Activated T-cell treated with anti-CD3 and anti-CD28 coated beads, Interleukin-2, amount 50 U/mL, for 48 hours (primary cell): Measurements from ENCODE around the gene TRIM48.
"Not testable (repeated sequence)": the region's sequence is repeated elsewhere in the genome, so short reads cannot be mapped to it uniquely, and the experiment has no call there.

Experiments
- DNase-seq, 2 experiments: peaks; one replicate each; pipeline ENCODE4 v3.0.0-alpha.2; 2020

The TRIM48 gene

GRCh38 chr11:55261855-55262254, at the start of gene TRIM48:
Gene TRIM48 (plus strand): TSS chr11:55262155. CDS start chr11:55262268, 113 bp downstream.
- DNase-seq, result not testable (repeated sequence)

GRCh38 chr11:55238316-55238715, 23.6 kb upstream of the TRIM48 start:
- not testable (repeated sequence) for DNase-seq

DNA sequence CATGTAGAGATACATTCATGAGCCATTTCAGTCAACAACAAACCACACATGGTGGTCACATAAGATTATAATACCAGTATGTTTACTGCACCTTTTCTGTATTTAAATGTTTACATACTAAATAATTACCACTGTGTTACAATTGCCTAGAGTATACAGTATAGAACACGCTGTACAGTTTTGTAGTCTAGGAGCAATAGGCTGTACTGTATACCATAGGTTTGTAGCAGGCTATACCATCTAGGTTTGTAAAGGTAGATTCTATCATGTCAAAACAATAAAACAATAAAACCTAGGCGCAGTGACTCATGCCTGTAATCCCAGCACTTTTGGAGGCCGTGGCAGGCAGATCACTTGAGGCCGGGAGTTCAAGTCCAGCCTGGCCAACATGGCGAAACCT, 1.1 kb downstream of the TRIM48 start:
- DNase-seq, result no peak
